Hepatocyte (in vitro differentiated cells): ENCODE measurements around the gene MBP. TPM values are rescaled to one million over a fixed set of nuclear protein-coding genes. Genes with fewer than 3 reads are reported as not detected.

Experiments
- DNase-seq: peaks from one replicate; pipeline ENCODE4 v3.0.0-alpha.2; 2016; ENCODE audit warnings: low spot score
- H2AFZ ChIP-seq: fragments of 200-600 bp; sonication (generic); 2 replicates; pipeline ENCODE4 v1.6.0; 2016; ENCODE audit warnings: antibody characterized with exemption, mild to moderate bottlenecking
- H3K27ac ChIP-seq: fragments of 200-600 bp; sonication (generic); 2 replicates; pipeline ENCODE4 v1.5.1; 2016; ENCODE audit warnings: mild to moderate bottlenecking
- H3K27me3 ChIP-seq: fragments of 200-600 bp; sonication (generic); 2 replicates; pipeline ENCODE4 v1.6.1; 2016
- H3K36me3 ChIP-seq: fragments of 200-600 bp; sonication (generic); replicated peaks from 2 replicates; pipeline ENCODE4 v1.5.1; 2016; ENCODE audit warnings: low read depth; ENCODE audit not compliant: insufficient read depth
- H3K4me1 ChIP-seq: fragments of 200-600 bp; sonication (generic); 2 replicates; pipeline ENCODE4 v1.5.1; 2016; ENCODE audit warnings: mild to moderate bottlenecking, moderate library complexity; ENCODE audit not compliant: insufficient read depth
- H3K4me2 ChIP-seq: fragments of 200-600 bp; sonication (generic); 2 replicates; pipeline ENCODE4 v1.6.0; 2016
- H3K4me3 ChIP-seq: fragments of 200-600 bp; sonication (generic); 2 replicates; pipeline ENCODE4 v1.5.1; 2016; ENCODE audit warnings: mild to moderate bottlenecking
- H3K79me2 ChIP-seq: fragments of 200-600 bp; sonication (generic); 2 replicates; pipeline ENCODE4 v1.6.0; 2017; ENCODE audit warnings: mild to moderate bottlenecking
- H3K9me2 ChIP-seq: fragments of 200-600 bp; sonication (generic); replicated peaks from 2 replicates; pipeline ENCODE4 v1.6.0; 2017; ENCODE audit warnings: mild to moderate bottlenecking; ENCODE audit not compliant: insufficient read depth
- H3K9me3 ChIP-seq: fragments of 200-600 bp; sonication (generic); 2 replicates; pipeline ENCODE4 v1.5.1; 2016; ENCODE audit warnings: low read depth, mild to moderate bottlenecking
- H4K20me1 ChIP-seq: fragments of 200-600 bp; sonication (generic); 2 replicates; pipeline ENCODE4 v1.6.0; 2016; ENCODE audit warnings: mild to moderate bottlenecking; ENCODE audit not compliant: insufficient read depth, poor library complexity, severe bottlenecking
- EZH2 ChIP-seq: fragments of 200-600 bp; sonication (generic); IDR thresholded peaks from 2 replicates; pipeline ENCODE4 v1.6.1; 2016; ENCODE audit warnings: antibody characterized with exemption, mild to moderate bottlenecking, borderline replicate concordance
- EZH2phosphoT487 ChIP-seq: fragments of 200-600 bp; sonication (generic); IDR thresholded peaks from one replicate; pipeline ENCODE4 v1.6.1; 2018; ENCODE audit warnings: antibody characterized with exemption, mild to moderate bottlenecking, low read depth, moderate library complexity; ENCODE audit not compliant: unreplicated experiment, severe bottlenecking
- WGBS: methylation state at CpG from one replicate; pipeline ENCODE4 v1.1.6; 2016; ENCODE audit warnings: low lambda C conversion rate; ENCODE audit errors: missing lambda C conversion rate; 5-methylcytosine and 5-hydroxymethylcytosine counted together
- polyA plus RNA-seq: library from polyadenylated mRNA; unstranded; fragments of >200 nt; fragmentation: Nextera tagmentation; extraction: Ambion mirVana; gene quantifications from 2 replicates; pipeline ENCODE4 v1.2.1, GENCODE V29; 2016
- total RNA-seq: library from RNA; depleted of rRNA; stranded (reverse); fragments of >200 nt; gene quantifications from 2 replicates; pipeline ENCODE4 v1.2.3, GENCODE V29; 2014
- TF ChIP-seq, protein P1 (sequence below): fragments of 200-600 bp; sonication (generic); IDR thresholded peaks from 2 replicates; pipeline ENCODE4 v1.5.1; 2016; ENCODE audit warnings: antibody characterized with exemption, mild to moderate bottlenecking; ENCODE audit not compliant: poor library complexity

The MBP gene
- total and polyA plus RNA-seq, 2 experiments from 2014 or later, result 21.6 to 22.1 TPM

DNA sequence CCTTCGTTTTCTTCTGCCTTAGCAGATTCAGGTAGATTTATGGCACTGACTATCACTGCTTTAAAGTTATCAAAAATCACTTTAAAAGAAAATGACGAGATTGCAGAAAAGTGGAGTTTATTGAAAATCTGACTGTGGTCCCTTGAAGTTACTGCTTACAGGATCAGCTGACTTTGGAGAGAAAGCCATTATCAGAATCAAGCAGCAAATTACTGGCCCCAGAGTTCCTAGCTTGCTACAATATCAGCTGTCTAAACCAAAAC is 18.5 kb downstream of the MBP start:
- H3K27me3 ChIP-seq, result no peaks in the 10 kb centered on the region
- peak overlapping the region; percentile 50 for H3K4me2 ChIP-seq
- peaks cover 12% of the 10 kb centered on the region for H3K79me2 ChIP-seq
- no peaks in the 10 kb centered on the region for H3K36me3 ChIP-seq
- no peak for DNase-seq
- H3K4me3 ChIP-seq, result no peak overlapping the region
- H4K20me1 ChIP-seq, result no peaks in the 10 kb centered on the region
- peak overlapping the region; percentile 88 for H3K27ac ChIP-seq
- WGBS, result 60% methylated on average over 2 of the region's 2 CpGs
- no peaks in the 10 kb centered on the region for H3K9me3 ChIP-seq
- peaks cover 28% of the 10 kb centered on the region for H3K4me1 ChIP-seq
- H3K9me2 ChIP-seq, result no peaks in the 10 kb centered on the region
- TF ChIP-seq, protein P1, sequence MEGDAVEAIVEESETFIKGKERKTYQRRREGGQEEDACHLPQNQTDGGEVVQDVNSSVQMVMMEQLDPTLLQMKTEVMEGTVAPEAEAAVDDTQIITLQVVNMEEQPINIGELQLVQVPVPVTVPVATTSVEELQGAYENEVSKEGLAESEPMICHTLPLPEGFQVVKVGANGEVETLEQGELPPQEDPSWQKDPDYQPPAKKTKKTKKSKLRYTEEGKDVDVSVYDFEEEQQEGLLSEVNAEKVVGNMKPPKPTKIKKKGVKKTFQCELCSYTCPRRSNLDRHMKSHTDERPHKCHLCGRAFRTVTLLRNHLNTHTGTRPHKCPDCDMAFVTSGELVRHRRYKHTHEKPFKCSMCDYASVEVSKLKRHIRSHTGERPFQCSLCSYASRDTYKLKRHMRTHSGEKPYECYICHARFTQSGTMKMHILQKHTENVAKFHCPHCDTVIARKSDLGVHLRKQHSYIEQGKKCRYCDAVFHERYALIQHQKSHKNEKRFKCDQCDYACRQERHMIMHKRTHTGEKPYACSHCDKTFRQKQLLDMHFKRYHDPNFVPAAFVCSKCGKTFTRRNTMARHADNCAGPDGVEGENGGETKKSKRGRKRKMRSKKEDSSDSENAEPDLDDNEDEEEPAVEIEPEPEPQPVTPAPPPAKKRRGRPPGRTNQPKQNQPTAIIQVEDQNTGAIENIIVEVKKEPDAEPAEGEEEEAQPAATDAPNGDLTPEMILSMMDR, result no peak
- TF ChIP-seq EZH2phosphoT487, result no peak
- no peak for TF ChIP-seq EZH2
- no peak overlapping the region for H2AFZ ChIP-seq

GRCh38 chr18:77113361-77114151 is 19.0 kb downstream of the MBP start:
- Histone ChIP-seq H3K9me3 (no peaks in the 10 kb centered on the region), H3K79me2 (peaks cover 12% of the 10 kb centered on the region), H3K36me3 (no peaks in the 10 kb centered on the region), H3K9me2 (no peaks in the 10 kb centered on the region), H3K27ac (peak overlapping the region; percentile 88), H3K4me3 (no peak overlapping the region), H3K4me2 (peak overlapping the region; percentile 50), H2AFZ (no peak overlapping the region), H3K27me3 (no peaks in the 10 kb centered on the region), H4K20me1 (no peaks in the 10 kb centered on the region), H3K4me1 (peaks cover 31% of the 10 kb centered on the region)
- TF ChIP-seq EZH2phosphoT487, result no peak
- TF ChIP-seq EZH2, result no peak
- TF ChIP-seq, protein P1, result no peak
- DNase-seq, result no peak
- 89% methylated on average over 15 of the region's 15 CpGs for WGBS

- Histone ChIP-seq H3K79me2 (peaks cover 12% of the 10 kb centered on the region), H3K9me2 (no peaks in the 10 kb centered on the region), H3K4me3 (no peak overlapping the region), H3K27ac (peak overlapping the region; percentile 88), H4K20me1 (no peaks in the 10 kb centered on the region), H3K27me3 (no peaks in the 10 kb centered on the region), H3K9me3 (no peaks in the 10 kb centered on the region), H3K4me2 (no peak overlapping the region), H3K36me3 (no peaks in the 10 kb centered on the region), H3K4me1 (peaks cover 40% of the 10 kb centered on the region), H2AFZ (no peak overlapping the region)
- WGBS, result 96% methylated on average over 7 of the region's 7 CpGs
- TF ChIP-seq, protein P1, result no peak
- TF ChIP-seq EZH2phosphoT487 (no peak), EZH2 (no peak)
- no peak for DNase-seq
Observed at GRCh38 chr18:77112747-77113092, 19.9 kb downstream of the MBP start.
